Adipocyte (in vitro differentiated cells): Measurements from ENCODE around the gene GYS1.
"Not testable (repeated sequence)": the region's sequence is repeated elsewhere in the genome, so short reads cannot be mapped to it uniquely, and the experiment has no call there.

ENCODE experiments used
- DNase-seq: peaks from one replicate; pipeline ENCODE4 v3.0.0-alpha.2; 2015; ENCODE audit warnings: low read depth
- H3K27me3 ChIP-seq: replicated peaks from 2 replicates; pipeline ENCODE4 v1.7.0; 2013; ENCODE audit warnings: mild to moderate bottlenecking, low read length, moderate library complexity; ENCODE audit not compliant: control insufficient read depth, insufficient read depth
- H3K36me3 ChIP-seq: 2 replicates; pipeline ENCODE4 v1.7.0; 2013; ENCODE audit warnings: low read length, mild to moderate bottlenecking, moderate library complexity; ENCODE audit not compliant: control insufficient read depth, insufficient read depth, severe bottlenecking
- H3K4me1 ChIP-seq: 2 replicates; pipeline ENCODE4 v1.7.0; 2013; ENCODE audit warnings: mild to moderate bottlenecking, low read length, moderate library complexity; ENCODE audit not compliant: control insufficient read depth, insufficient read depth
- H3K4me3 ChIP-seq: 2 replicates; pipeline ENCODE4 v1.7.0; 2013; ENCODE audit warnings: mild to moderate bottlenecking, low read length, moderate library complexity
- H3K9ac ChIP-seq: 2 replicates; pipeline ENCODE4 v1.7.0; 2013; ENCODE audit warnings: mild to moderate bottlenecking, low read length, moderate library complexity
- H3K9me3 ChIP-seq: 2 replicates; pipeline ENCODE4 v1.7.0; 2013; ENCODE audit warnings: mild to moderate bottlenecking, low read length, moderate library complexity; ENCODE audit not compliant: control insufficient read depth

The GYS1 gene

GRCh38 chr19:48922548-48923490, 70.3 kb downstream of the GYS1 start:
- H3K4me3 ChIP-seq, result no peak overlapping the region
- DNase-seq, result no peak
- peaks cover 39% of the 10 kb centered on the region for H3K36me3 ChIP-seq
- no peaks in the 10 kb centered on the region for H3K9me3 ChIP-seq
- H3K9ac ChIP-seq, result no peak overlapping the region
- no peaks in the 10 kb centered on the region for H3K27me3 ChIP-seq
- peaks cover 12% of the 10 kb centered on the region for H3K4me1 ChIP-seq

GRCh38 chr19:48921721-48922500, 71.2 kb downstream of the GYS1 start:
- H3K36me3 ChIP-seq, result peaks cover 42% of the 10 kb centered on the region
- DNase-seq, result no peak
- H3K9ac ChIP-seq, result no peak overlapping the region

GRCh38 chr19:48920949-48921348, 72.2 kb downstream of the GYS1 start:
- Histone ChIP-seq H3K4me1 (no peaks in the 10 kb centered on the region), H3K4me3 (no peak overlapping the region), H3K9ac (no peak overlapping the region), H3K27me3 (no peaks in the 10 kb centered on the region), H3K36me3 (peaks cover 46% of the 10 kb centered on the region), H3K9me3 (no peaks in the 10 kb centered on the region)
- DNase-seq, result no peak

More at GRCh38 chr19:48921721-48922500, 71.2 kb downstream of the GYS1 start:
- peaks cover 8% of the 10 kb centered on the region for H3K4me1 ChIP-seq
- H3K27me3 ChIP-seq, result no peaks in the 10 kb centered on the region
- H3K4me3 ChIP-seq, result no peak overlapping the region
- H3K9me3 ChIP-seq, result no peaks in the 10 kb centered on the region

- H3K9ac ChIP-seq, H3K4me3 ChIP-seq, H3K27me3 ChIP-seq, DNase-seq, H3K4me1 ChIP-seq, H3K9me3 ChIP-seq: not testable (repeated sequence)
- H3K36me3 ChIP-seq, result peaks cover 59% of the 10 kb centered on the region
Measured at GRCh38 chr19:48919271-48919670, 73.8 kb downstream of the GYS1 start.

GRCh38 chr19:48918801-48919247, 74.3 kb downstream of the GYS1 start:
- no peaks in the 10 kb centered on the region for H3K4me1 ChIP-seq
- H3K27me3 ChIP-seq, result no peaks in the 10 kb centered on the region
- no peaks in the 10 kb centered on the region for H3K9me3 ChIP-seq
- no peak overlapping the region for H3K4me3 ChIP-seq
- DNase-seq, result no peak
- peaks cover 63% of the 10 kb centered on the region for H3K36me3 ChIP-seq
- H3K9ac ChIP-seq, result no peak overlapping the region
